ENCODE measurements around the gene CHRNG. TPM values are rescaled to one million over a fixed set of nuclear protein-coding genes. Genes with fewer than 3 reads are reported as not detected.

CHRNG gene
- total and polyA plus RNA-seq, 2 donors (not counting 3 experiments of a cell fraction or from before 2014, with no cell fraction given): not detected

GRCh38 chr2:232538671-232539070, 821 bp upstream of the CHRNG start:
- no peak overlapping the region for H2AFZ ChIP-seq (ENCODE audit: low read depth, low read length)
- H3K36me3 ChIP-seq (ENCODE audit: control insufficient read depth in 2 of 2, extremely low read depth in 1 of 2, insufficient read depth in 2 of 2, low read length in 2 of 2): no peaks in the 10 kb centered on the region
- no peak for DNase-seq (ENCODE audit: low read depth, low spot score)
- ChIA-PET POLR2A (no interaction called here), CTCF (interaction anchor here (0.7 kb wide), 1 partner anchor 349 kb away, joined by 3 read pairs; no protein-coding TSS in a partner anchor)
- no peak for TF ChIP-seq JUN (IDR thresholded peaks at IDR 0.05; ENCODE audit: borderline replicate concordance, insufficient read depth, insufficient read length, low read depth)
- TF ChIP-seq POLR2A (IDR thresholded peaks at IDR 0.05; ENCODE audit: low read depth, low read length): no peak
- no peak for TF ChIP-seq CTCF (IDR thresholded peaks at IDR 0.05; ENCODE audit: extremely low read depth in 1 of 2, insufficient read depth in 1 of 2, low read depth in 1 of 2, low read length in 2 of 2)
- no peak for TF ChIP-seq GATA2 (IDR thresholded peaks at IDR 0.05; ENCODE audit: insufficient read depth, insufficient read length, low read depth, low read length)
- TF ChIP-seq FOS (IDR thresholded peaks at IDR 0.05; ENCODE audit: borderline replicate concordance, insufficient read depth, low read length): no peak
- no peak for TF ChIP-seq EZH2 (IDR thresholded peaks at IDR 0.05; ENCODE audit: borderline replicate concordance, low read depth, low read length, severe bottlenecking)
- TF ChIP-seq POLR2AphosphoS5 (IDR thresholded peaks at IDR 0.05; ENCODE audit: insufficient read depth, low read depth, low read length): no peak
- no peak for TF ChIP-seq MYC (IDR thresholded peaks at IDR 0.05; ENCODE audit: low read depth, low read length)
- TF ChIP-seq MAX (IDR thresholded peaks at IDR 0.05; ENCODE audit: insufficient read depth, insufficient read length): no peak
- H3K79me2 ChIP-seq (ENCODE audit: control insufficient read depth, insufficient read depth, low read length): no peaks in the 10 kb centered on the region
- no peak overlapping the region for H3K9ac ChIP-seq (replicated peaks; ENCODE audit: extremely low read depth, insufficient read depth, low read length)
- intact Hi-C loops (cut with micrococcal nuclease) (no loop called here), dilution Hi-C loops (cut with MboI; ENCODE audit: extremely low pct_ligation_motif_present, low sequenced_read_pairs) (no loop called here)
- H3K4me2 ChIP-seq (ENCODE audit: insufficient read depth, low read length): no peak overlapping the region
- no peaks in the 10 kb centered on the region for H3K9me1 ChIP-seq (replicated peaks; ENCODE audit: control insufficient read depth, extremely low read depth, insufficient read depth, low read length)
- no peak overlapping the region for H3K27ac ChIP-seq (ENCODE audit: insufficient read depth, low read depth, low read length)
- no TSS peak for BruUV-seq (replicated peaks)
- no peaks in the 10 kb centered on the region for H3K4me1 ChIP-seq (ENCODE audit: control insufficient read depth, extremely low read depth, insufficient read depth, low read length)
- FAIRE-seq: no peak
- H4K20me1 ChIP-seq (replicated peaks; ENCODE audit: control insufficient read depth, extremely low read depth, insufficient read depth, low read length): no peaks in the 10 kb centered on the region
- no peaks in the 10 kb centered on the region for H3K9me3 ChIP-seq (replicated peaks; ENCODE audit: control insufficient read depth, insufficient read depth, low read length)
- H3K4me3 ChIP-seq (replicated peaks in 1 of 3; ENCODE audit: insufficient read depth in 1 of 3, low read depth in 1 of 3, low read length in 3 of 3): no peak overlapping the region
- no peaks in the 10 kb centered on the region for H3K27me3 ChIP-seq (ENCODE audit: control insufficient read depth in 2 of 2, insufficient read depth in 2 of 2, low read length in 2 of 2)

Data from endothelial cell of umbilical vein (primary cell).